Ammon's horn (tissue), 1 donor: ENCODE data around the gene THSD7B.

Experiments used
- DNase-seq: peaks from one replicate; pipeline ENCODE4 v3.0.0-alpha.2; 2016; ENCODE audit warnings: low spot score

The THSD7B gene

GRCh38 chr2:137157851-137158250 lies 392.5 kb downstream of the THSD7B start:
- no peak for DNase-seq

- no peak for DNase-seq
Measured at GRCh38 chr2:137161250-137161649, 395.9 kb downstream of the THSD7B start.

- DNase-seq: no peak
Measured at GRCh38 chr2:137165968-137166367, 400.6 kb downstream of the THSD7B start.

- DNase-seq: no peak
Measured at GRCh38 chr2:137167651-137168050, 402.3 kb downstream of the THSD7B start.

DNA sequence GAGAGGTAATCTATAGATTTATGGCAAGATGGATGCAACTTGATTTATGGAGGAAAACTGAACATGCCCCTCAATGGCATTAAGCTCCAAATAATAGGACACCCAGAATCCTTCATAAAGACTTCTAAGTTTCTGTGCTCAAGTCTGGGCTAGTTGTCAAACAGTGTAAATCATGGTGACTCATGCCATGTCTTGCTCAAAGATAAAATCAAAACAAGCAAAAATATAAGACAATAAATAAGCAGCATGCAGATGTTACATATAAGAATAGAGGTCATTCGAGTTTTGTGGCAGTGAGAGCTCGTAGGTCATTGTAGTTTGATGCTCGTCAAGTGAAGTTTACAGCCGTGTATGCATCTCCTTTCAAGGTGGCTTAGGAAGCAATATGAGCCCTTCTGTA lies 403.2 kb downstream of the THSD7B start:
- DNase-seq: no peak

GRCh38 chr2:137172162-137172561 lies 406.8 kb downstream of the THSD7B start:
- no peak for DNase-seq

DNA sequence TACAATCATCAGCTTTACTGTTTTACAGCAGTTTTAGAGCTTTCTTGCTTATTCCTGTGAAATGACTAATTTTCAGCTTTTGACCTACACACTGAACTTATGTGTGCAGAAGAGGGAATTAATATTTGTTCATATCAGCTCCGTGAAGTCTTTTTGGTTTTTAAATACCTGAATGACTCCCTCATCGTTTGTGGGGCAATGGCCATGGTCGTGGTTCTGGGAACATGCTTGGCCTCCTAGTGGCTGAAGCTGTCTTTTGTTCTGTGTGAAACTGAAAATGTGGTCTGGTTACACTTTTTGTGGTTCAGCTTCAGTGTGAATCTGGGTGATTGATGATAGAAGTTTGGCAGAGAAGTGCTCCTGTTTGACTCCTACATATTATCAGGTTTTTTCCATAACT lies 408.1 kb downstream of the THSD7B start:
- DNase-seq: no peak

GRCh38 chr2:137175246-137175645 lies 409.9 kb downstream of the THSD7B start:
- no peak for DNase-seq

DNA sequence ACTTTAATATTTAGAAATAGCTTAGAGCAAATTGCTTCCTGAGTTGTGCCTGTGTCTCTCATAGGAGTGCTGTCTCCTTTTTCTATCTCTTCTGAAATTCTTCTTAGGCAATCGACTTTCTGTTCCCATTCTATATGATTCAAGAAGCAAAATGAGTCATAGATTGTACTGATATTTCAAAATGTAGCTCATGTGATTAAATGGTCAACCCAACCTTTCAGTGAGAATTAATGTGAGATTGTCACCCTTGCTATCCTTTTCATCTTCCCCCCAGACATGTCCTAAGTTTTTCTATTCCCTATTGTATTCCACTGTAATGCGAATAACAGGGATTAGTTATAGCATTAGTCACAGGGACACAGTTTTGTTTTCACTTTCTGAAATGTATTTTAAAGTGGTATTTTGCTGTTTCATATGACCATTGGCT lies 413.6 kb downstream of the THSD7B start:
- no peak for DNase-seq

- no peak for DNase-seq
Measured at GRCh38 chr2:137179542-137179941, 414.2 kb downstream of the THSD7B start.

DNA sequence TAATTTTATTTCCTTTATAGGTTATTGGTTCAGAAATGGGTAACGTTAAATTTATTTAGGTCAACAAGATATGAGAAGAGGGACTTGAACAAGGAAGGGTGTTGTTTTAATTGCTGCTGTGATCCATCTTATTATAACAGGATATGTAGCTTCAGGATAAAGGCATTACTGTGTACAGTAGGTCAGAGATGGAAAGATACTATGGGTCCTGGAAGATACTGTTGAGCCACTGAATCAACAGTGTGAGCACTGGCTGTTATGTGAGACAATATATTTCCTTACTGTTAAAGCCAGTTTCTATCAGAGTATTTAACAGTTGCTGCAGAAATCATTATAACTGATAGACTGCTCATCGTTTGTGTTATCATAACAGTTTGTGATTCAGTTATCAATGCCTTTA lies 414.7 kb downstream of the THSD7B start:
- no peak for DNase-seq

DNA sequence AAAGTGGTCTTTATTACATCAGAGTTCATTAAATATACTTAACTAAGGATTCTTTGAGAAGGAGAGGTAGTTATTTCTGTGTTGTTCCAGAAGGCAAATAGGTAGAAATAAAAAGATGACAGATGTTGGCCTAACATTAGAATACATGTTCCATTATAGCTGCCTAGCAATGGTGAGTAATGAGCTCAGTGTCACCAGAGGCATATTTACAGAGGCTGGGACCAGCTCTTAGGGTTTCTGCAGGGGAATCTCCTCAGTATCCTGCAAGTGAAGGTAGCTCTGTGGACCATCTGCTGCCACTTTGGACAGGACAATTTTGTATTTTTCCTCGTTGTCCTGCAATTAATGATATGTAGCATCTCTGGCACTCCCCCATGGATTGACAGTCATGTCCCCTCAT lies 416.0 kb downstream of the THSD7B start:
- DNase-seq: no peak

DNA sequence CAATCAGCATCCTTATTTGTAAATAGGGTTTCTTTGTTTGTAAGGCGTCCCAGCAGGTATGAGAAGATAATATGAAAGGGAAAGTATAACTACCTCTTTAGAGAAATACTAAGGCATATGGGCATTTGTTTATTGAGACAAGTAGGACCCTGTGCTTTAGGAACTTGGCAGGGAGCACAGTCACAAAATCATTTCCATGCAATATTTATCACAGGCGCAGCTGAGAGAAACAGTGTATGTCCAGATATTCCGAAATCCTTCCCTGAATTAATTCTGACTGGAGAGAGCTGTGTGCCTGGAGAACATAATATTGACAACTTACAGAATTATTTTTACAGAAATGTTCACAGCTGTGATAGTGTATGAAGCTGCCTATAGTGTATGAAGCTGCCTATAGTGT lies 416.7 kb downstream of the THSD7B start:
- no peak for DNase-seq

DNA sequence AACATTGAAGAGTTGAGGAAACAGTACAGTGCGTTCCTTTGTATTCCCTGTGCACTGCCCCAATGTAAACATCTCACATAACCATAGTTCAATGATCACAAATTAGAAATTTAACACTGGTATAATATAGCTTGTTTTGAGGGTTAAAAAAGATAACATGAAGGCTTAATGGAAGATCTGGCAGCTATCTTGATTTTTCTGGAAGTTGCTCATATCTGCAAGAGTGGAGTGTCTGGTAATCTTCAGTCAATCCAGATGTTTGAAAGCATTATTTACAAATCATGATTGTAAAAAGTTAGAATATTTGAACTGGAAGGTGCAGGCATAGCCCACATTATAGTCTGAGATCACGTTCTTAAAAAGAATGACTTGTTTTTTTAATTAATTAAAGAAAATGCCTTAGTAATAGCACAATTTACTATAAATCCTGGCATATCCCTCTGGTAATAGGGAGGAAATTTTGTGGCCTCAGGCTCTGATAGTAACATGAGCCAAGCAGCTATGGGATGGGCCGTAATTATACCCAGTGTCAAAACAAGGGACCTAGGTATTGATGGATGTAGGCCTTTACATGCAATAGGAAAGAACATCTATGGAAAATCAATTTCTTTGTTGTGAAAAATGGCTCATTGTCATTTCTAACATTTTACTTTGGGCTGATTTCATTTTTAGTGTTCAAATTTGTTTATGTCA lies 418.0 kb downstream of the THSD7B start:
- DNase-seq: no peak

DNA sequence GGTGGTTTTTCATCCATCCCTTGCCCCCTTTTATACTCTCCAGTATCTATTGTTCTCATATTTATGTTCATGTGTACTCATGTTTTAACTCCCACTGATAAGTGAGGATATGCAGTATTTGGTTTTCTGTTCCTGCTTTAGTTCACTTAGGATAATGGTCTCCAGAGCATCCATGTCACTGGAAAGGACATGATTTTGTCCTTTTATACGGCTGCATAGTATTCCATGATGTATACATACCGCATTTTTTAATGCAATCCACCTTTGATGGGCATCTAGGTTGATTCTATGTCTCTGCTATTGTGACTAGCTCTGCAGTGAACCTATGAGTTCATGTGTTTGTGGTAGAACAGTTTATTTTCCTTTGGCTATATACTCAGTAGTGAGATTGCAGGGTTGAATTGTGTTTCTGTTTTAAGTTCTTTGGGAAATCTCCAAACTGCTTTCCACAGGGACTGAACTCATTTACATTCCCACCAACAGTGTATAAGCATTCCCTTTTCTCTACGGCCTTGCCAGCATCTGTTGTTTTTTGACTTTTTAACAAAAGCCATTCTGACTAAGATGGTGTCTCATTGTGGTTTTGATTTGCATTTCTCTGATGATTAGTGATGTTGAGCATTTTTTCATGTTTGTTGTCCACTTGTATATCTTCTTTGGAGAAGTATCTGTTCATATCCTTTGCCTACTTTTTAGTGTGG lies 420.2 kb downstream of the THSD7B start:
- DNase-seq: no peak

DNA sequence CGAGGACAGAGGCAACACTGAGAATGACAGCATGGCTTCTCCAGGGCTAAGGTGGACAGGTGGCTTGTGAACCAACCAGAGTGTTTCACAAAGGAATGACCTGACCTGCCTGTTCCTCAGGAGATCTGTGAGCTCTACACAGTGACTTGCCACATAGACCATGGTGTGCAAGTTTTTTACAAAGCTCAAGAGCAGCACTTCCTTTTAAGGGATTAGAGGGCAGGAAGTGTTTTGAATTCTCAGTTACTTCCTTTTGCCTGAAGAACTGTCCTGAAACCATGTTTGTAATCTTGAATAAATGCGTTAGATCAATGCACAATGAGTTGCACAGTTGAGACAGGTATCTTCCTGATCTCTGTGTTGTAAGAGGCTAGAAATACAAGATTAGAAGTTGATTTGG lies 421.9 kb downstream of the THSD7B start:
- DNase-seq: no peak

DNA sequence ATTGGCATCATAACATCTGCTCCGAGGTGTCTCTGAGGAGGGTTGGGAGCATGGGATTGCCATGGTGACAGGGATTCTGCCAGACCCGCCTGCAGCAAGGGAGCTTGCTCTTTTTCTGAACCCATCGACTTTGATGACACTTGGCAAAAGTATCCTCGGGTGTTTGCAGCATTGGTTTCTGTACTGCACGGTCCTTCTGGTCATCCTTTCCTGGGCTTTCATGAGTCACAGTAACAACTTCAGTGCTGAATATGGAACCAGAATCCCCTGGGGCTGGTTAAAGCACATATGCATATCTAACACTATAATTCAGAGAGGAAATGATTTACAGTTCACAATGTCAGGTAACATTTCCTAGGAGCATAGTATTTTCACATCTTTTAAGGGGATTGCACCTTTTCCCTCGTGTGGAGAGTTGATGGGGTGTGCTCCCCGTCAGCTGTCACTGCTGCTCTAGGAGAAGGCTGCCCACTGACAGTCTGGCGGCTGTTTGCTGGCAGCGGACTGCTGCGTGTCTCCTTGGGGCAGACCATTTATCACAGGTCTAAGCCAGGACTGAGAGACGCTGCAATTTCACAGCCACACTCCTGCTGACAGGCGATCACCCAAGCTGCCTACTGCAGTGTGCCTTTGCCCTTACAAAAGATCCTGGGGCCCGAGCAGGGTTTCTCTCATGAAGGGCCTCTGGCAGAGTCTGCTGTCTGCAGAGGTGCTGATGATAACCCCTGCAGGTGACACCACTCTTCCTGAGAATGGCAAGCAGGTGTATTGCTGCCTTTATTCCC lies 425.3 kb downstream of the THSD7B start:
- no peak for DNase-seq

DNA sequence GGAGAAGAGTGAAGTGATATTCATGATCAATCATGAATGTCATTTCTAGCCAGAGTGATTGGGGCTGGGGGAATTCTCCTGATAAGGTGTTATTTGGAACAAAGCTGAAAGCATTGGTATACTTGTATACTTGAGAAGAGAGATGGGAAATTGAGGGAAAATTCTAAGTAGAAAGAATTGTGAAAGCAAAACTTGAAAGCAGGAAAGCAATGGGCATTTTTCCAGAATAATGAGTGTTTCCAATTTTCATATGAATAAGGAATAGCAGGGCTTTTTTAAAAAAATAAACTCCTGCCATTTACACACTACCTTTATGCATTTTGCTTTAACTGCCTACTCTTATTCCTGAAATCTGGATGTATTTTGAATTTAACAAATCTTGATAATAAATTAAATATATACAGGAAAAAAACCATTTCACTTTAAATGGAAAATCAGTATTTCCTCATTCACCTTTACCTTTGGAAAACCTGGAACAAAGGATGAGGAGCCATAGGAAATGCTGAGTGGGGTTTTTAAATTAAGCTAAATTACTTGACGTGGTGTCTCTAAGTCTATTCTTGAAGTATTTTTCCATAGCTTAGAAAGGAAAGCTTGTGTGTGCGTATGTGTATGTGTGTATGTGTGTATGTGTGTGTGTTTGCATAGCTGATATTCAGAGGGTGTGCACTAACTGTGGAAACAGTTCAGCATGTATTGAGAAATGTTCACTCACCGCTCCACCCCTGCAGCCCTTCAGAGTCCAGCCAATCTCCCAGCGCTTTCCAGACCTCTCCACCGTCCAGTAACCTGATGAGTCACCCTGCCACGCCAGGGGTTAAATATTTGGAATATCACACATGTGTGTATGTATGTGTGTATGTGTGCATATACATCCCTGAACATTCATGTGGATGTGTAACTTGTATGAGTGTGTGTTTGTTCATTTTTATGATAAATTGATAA lies 427.3 kb downstream of the THSD7B start:
- DNase-seq: no peak

DNA sequence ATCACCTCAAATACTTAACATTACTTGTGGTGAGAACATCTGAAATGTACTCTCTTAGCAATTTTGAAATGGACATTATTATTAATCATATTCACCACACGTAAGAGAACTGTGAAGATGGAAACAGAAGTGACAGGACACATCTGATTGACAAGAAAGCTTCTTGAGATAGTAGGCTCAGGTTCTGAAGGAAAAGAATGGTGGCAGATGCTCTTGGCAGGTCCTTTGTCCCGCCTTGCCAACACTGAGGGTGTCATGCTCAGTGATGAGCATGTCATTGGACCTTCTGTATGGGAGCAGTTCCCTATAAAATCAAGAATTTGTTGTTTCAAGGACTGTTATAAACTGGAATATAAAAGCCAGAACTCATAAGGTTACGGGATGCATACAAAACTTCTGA lies 428.1 kb downstream of the THSD7B start:
- DNase-seq: no peak

DNA sequence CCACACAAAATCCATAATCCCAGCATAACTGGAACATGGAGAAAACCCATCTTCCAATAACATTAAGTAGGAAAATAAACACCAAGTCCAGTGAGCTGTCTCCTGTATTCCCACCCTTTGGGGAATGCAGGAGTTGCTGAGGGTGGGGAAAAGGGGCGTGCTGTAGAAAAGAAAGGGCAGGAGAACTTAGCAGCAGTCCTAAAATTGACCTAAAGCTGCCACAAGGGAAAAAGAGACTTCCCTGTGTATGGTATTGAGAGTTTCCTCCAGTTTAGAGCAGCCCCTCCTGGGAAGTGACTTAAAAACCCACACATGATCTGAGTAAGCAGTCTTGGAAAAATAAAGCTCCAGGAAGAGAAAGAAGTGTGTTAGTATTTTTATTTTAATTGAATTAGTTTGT lies 428.8 kb downstream of the THSD7B start:
- no peak for DNase-seq

GRCh38 chr2:137199751-137200150 lies 434.4 kb downstream of the THSD7B start:
- no peak for DNase-seq

GRCh38 chr2:137202318-137202717 lies 437.0 kb downstream of the THSD7B start:
- DNase-seq: no peak
